Liver (tissue), 9 donors: ENCODE measurements around the gene ELK4. TPM values are rescaled to one million over a fixed set of nuclear protein-coding genes. Genes with fewer than 3 reads are reported as not detected.
A peak's percentile ranks its signal among the peaks of the same experiment; 100 is the strongest.

Experiments used
- DNase-seq: peaks from one replicate; pipeline ENCODE4 v3.0.0-alpha.2; 2017; ENCODE audit warnings: low spot score
- H3K27ac ChIP-seq, 2 donors: one replicate each; pipeline ENCODE4 v1.7.0; 2013; ENCODE audit warnings: inconsistent platforms in 2 of 2, low read length in 2 of 2, control low read depth in 1 of 2, low read depth in 1 of 2, mild to moderate bottlenecking in 1 of 2
- H3K27me3 ChIP-seq, 4 donors: one replicate each; pipeline versions ENCODE4 v1.6.1 to v1.7.0; 2013; ENCODE audit warnings: low read length in 3 of 4, inconsistent platforms in 1 of 4, mild to moderate bottlenecking in 1 of 4, moderate library complexity in 1 of 4; ENCODE audit not compliant: control insufficient read depth in 4 of 4, insufficient read depth in 4 of 4
- H3K36me3 ChIP-seq, 4 donors: one replicate each; pipeline versions ENCODE4 v1.6.1 to v1.7.0; 2013; ENCODE audit warnings: low read length in 3 of 4, mild to moderate bottlenecking in 3 of 4, low read depth in 1 of 4, moderate library complexity in 1 of 4; ENCODE audit not compliant: control insufficient read depth in 4 of 4, insufficient read depth in 3 of 4
- H3K4me1 ChIP-seq, 4 donors: one replicate each; pipeline versions ENCODE4 v1.6.1 to v1.7.0; 2013; ENCODE audit warnings: low read length in 3 of 4, mild to moderate bottlenecking in 3 of 4, moderate library complexity in 1 of 4; ENCODE audit not compliant: control insufficient read depth in 4 of 4, insufficient read depth in 4 of 4
- H3K4me3 ChIP-seq, 3 donors: one replicate each; pipeline versions ENCODE4 v1.6.1 to v1.7.0; 2013; ENCODE audit warnings: low read length in 3 of 3, control low read depth in 1 of 3, low read depth in 1 of 3, mild to moderate bottlenecking in 1 of 3
- H3K9ac ChIP-seq, 2 donors: one replicate each; pipeline ENCODE4 v1.7.0; 2013; ENCODE audit warnings: low read length in 2 of 2, mild to moderate bottlenecking in 2 of 2, moderate library complexity in 2 of 2, control low read depth in 1 of 2, low read depth in 1 of 2
- H3K9me3 ChIP-seq, 4 donors: one replicate each; pipeline versions ENCODE4 v1.6.1 to v1.7.0; 2013; ENCODE audit warnings: low read length in 3 of 4; ENCODE audit not compliant: control insufficient read depth in 4 of 4
- ATF3 ChIP-seq: IDR thresholded peaks from 2 replicates; pipeline ENCODE4 v1.6.1; 2016; ENCODE audit warnings: antibody characterized with exemption
- CTCF ChIP-seq: fragments of 150-350 bp; IDR thresholded peaks from 2 replicates; pipeline ENCODE4 v1.5.1; 2017; ENCODE audit warnings: improper control_type of control experiment, low read depth, low read length; ENCODE audit not compliant: missing input control
- EGR1 ChIP-seq, 2 donors: IDR thresholded peaks; 2 replicates each; pipeline ENCODE4 v1.6.1; 2016 to 2018; ENCODE audit warnings: antibody characterized with exemption in 2 of 2, low read depth in 2 of 2
- FOXA1 ChIP-seq: IDR thresholded peaks from 2 replicates; pipeline ENCODE4 v1.6.1; 2016; ENCODE audit warnings: antibody characterized with exemption
- FOXA2 ChIP-seq: IDR thresholded peaks from 2 replicates; pipeline ENCODE4 v1.6.1; 2016; ENCODE audit warnings: antibody characterized with exemption
- GABPA ChIP-seq, 2 donors: IDR thresholded peaks in 1 of 2; conservative IDR thresholded peaks in 1 of 2; 2 replicates each; pipeline ENCODE4 v1.6.1; 2016; ENCODE audit warnings: antibody characterized with exemption in 2 of 2, mild to moderate bottlenecking in 1 of 2, moderate library complexity in 1 of 2
- HNF4A ChIP-seq, 2 donors: conservative IDR thresholded peaks; 2 replicates each; pipeline ENCODE4 v1.6.1; 2016; ENCODE audit warnings: antibody characterized with exemption in 2 of 2, mild to moderate bottlenecking in 2 of 2
- HNF4G ChIP-seq: IDR thresholded peaks from 2 replicates; pipeline ENCODE4 v1.6.1; 2016; ENCODE audit warnings: antibody characterized with exemption
- JUND ChIP-seq, 2 donors: IDR thresholded peaks; 2 replicates each; pipeline ENCODE4 v1.6.1; 2016; ENCODE audit warnings: antibody characterized with exemption in 2 of 2
- MAX ChIP-seq: IDR thresholded peaks from 2 replicates; pipeline ENCODE4 v1.6.1; 2016; ENCODE audit warnings: antibody characterized with exemption
- NR2F2 ChIP-seq: IDR thresholded peaks from 2 replicates; pipeline ENCODE4 v1.6.1; 2016; ENCODE audit warnings: antibody characterized with exemption
- RAD21 ChIP-seq, 2 donors: IDR thresholded peaks; 2 replicates each; pipeline ENCODE4 v1.6.1; 2016; ENCODE audit warnings: antibody characterized with exemption in 2 of 2, mild to moderate bottlenecking in 2 of 2
- REST ChIP-seq: IDR thresholded peaks from 2 replicates; pipeline ENCODE4 v1.6.1; 2016; ENCODE audit warnings: antibody characterized with exemption, mild to moderate bottlenecking
- SP1 ChIP-seq: IDR thresholded peaks from 2 replicates; pipeline ENCODE4 v1.6.1; 2018; ENCODE audit warnings: antibody characterized with exemption, mild to moderate bottlenecking
- TAF1 ChIP-seq: conservative IDR thresholded peaks from 2 replicates; pipeline ENCODE4 v1.6.1; 2016; ENCODE audit warnings: antibody characterized with exemption, mild to moderate bottlenecking
- YY1 ChIP-seq: IDR thresholded peaks from 2 replicates; pipeline ENCODE4 v1.6.1; 2016; ENCODE audit warnings: antibody characterized with exemption, mild to moderate bottlenecking
- ZBTB33 ChIP-seq: IDR thresholded peaks from 2 replicates; pipeline ENCODE4 v1.6.1; 2016; ENCODE audit warnings: antibody characterized with exemption
- WGBS: extraction: QIAGEN DNeasy Blood & Tissue Kit; methylation state at CpG from one replicate; pipeline ENCODE4 v1.1.7; 2013; 5-methylcytosine and 5-hydroxymethylcytosine counted together
- polyA plus RNA-seq, 2 donors: library from polyadenylated mRNA; stranded (reverse) in 1 of 2; unstranded in 1 of 2; fragments of 200-250 nt in 1 of 2; fragments of >200 nt in 1 of 2; fragmentation: Nextera tagmentation in 1 of 2; extraction: Ambion mirVana in 1 of 2; gene quantifications; one replicate each; pipeline versions ENCODE4 v1.2.1 to v1.2.3, GENCODE V29; 2013 to 2015
- total RNA-seq, 2 donors: library from RNA; depleted of rRNA; stranded (reverse); fragments of >200 nt; gene quantifications; one replicate each; pipeline ENCODE4 v1.2.3, GENCODE V29; 2014
- donor health status: healthy.
- donor health status: healthy.
- donor health status: healthy.
- donor health status: healthy.
- donor health status: healthy.

ELK4 gene
- total and polyA plus RNA-seq, 4 donors = 3.5 to 20.2 (median 6.9) TPM

- TF ChIP-seq FOXA1 = no peak
- TF ChIP-seq MAX = no peak
- TF ChIP-seq GABPA (IDR thresholded peaks at IDR 0.05 in 1 of 2, conservative IDR thresholded peaks at IDR 0.05 in 1 of 2) = no peak
- peak; percentile 85 to 86 for TF ChIP-seq HNF4A (conservative IDR thresholded peaks at IDR 0.05)
- TF ChIP-seq RAD21 (IDR thresholded peaks at IDR 0.05) = peak; percentile 25 to 54
- peak; percentile 65 for TF ChIP-seq SP1
Observed at GRCh38 chr1:205676002-205676401, 44.2 kb upstream of the ELK4 start (continued).

- H3K27me3 ChIP-seq = no peaks in the 10 kb centered on the region
- H3K4me1 ChIP-seq = peaks cover 33 to 91% (median 80%) of the 10 kb centered on the region in 4 donors
- no peaks in the 10 kb centered on the region for H3K9me3 ChIP-seq
- 94% methylated on average over 4 of the region's 4 CpGs for WGBS
- no peak overlapping the region for H3K9ac ChIP-seq
- peak overlapping the region; percentile 57 to 77 for H3K27ac ChIP-seq
- no peak for DNase-seq
- TF ChIP-seq NR2F2 (no peak), EGR1 (IDR thresholded peaks at IDR 0.05; ENCODE audit: low read depth in 2 of 2) (no peak), MAX (no peak), SP1 (no peak), RAD21 (IDR thresholded peaks at IDR 0.05) (no peak), TAF1 (no peak), FOXA2 (no peak), ZBTB33 (no peak), CTCF (no peak), HNF4G (no peak), JUND (IDR thresholded peaks at IDR 0.05) (no peak), GABPA (IDR thresholded peaks at IDR 0.05 in 1 of 2, conservative IDR thresholded peaks at IDR 0.05 in 1 of 2) (no peak), ATF3 (no peak), HNF4A (conservative IDR thresholded peaks at IDR 0.05) (no peak), REST (no peak), YY1 (no peak), FOXA1 (no peak)
- no peaks in the 10 kb centered on the region for H3K36me3 ChIP-seq
- H3K4me3 ChIP-seq = no peak overlapping the region
Observed at GRCh38 chr1:205675247-205675646, 43.4 kb upstream of the ELK4 start.
